PC-3 (cell line): ENCODE data around the gene IQGAP1.

Source experiments
- CTCF ChIP-seq: fragments of 300-600 bp; sonication (generic); conservative IDR thresholded peaks from 2 replicates; pipeline ENCODE4 v1.5.1; 2017; ENCODE audit warnings: antibody characterized with exemption, low read depth, mild to moderate bottlenecking, low read length
- EZH2 ChIP-seq: fragments of 300-600 bp; sonication (generic); IDR thresholded peaks from one replicate; pipeline ENCODE4 v1.6.1; 2017; ENCODE audit warnings: antibody characterized with exemption, mild to moderate bottlenecking, low read length; ENCODE audit not compliant: unreplicated experiment
- EZH2phosphoT487 ChIP-seq: fragments of 300-600 bp; sonication (generic); IDR thresholded peaks from 2 replicates; pipeline ENCODE4 v1.6.1; 2018; ENCODE audit warnings: mild to moderate bottlenecking, antibody characterized with exemption, low read length, borderline replicate concordance

- TF ChIP-seq CTCF (no peak), EZH2phosphoT487 (no peak), EZH2 (no peak)
Measured at GRCh38 chr15:90388462-90389380, 679 bp downstream of the IQGAP1 start.
